K562 (cell line): ENCODE measurements around the gene LBHD1. TPM values are rescaled to one million over a fixed set of nuclear protein-coding genes. Genes with fewer than 3 reads are reported as not detected.

ENCODE experiments used
- ATF7 ChIP-seq: fragments of 450-650 bp; IDR thresholded peaks from 2 replicates; pipeline ENCODE4 v1.7.1; 2014; ENCODE audit warnings: mild to moderate bottlenecking, moderate library complexity
- CHD4 ChIP-seq: fragments of 200-600 bp; sonication (generic); IDR thresholded peaks from 3 replicates; pipeline ENCODE4 v1.6.1; 2012; ENCODE audit warnings: low read depth, mild to moderate bottlenecking, mixed read lengths, low read length, inconsistent platforms; ENCODE audit not compliant: insufficient read depth, insufficient replicate concordance, poor library complexity, severe bottlenecking
- DNMT1 ChIP-seq: fragments of 450-650 bp; IDR thresholded peaks from 2 replicates; pipeline ENCODE4 v1.6.1; 2016; ENCODE audit warnings: antibody characterized with exemption, mild to moderate bottlenecking
- ETV5 ChIP-seq: sonication (generic); formaldehyde crosslinking; IDR thresholded peaks from 2 replicates; pipeline ENCODE4 v1.4.0; 2020; ENCODE audit warnings: low read depth, mild to moderate bottlenecking, missing genetic modification reagents
- HDAC2 ChIP-seq: fragments of 450-650 bp; IDR thresholded peaks from 2 replicates; pipeline ENCODE4 v1.6.1; 2016; ENCODE audit warnings: mild to moderate bottlenecking
- HIVEP1 ChIP-seq: fragments of 250-450 bp; sonication (Bioruptor Pico); IDR thresholded peaks from 2 replicates; pipeline ENCODE4 v1.4.0; 2020; ENCODE audit warnings: mild to moderate bottlenecking
- IFI16 ChIP-seq: fragments of 250-450 bp; sonication (Bioruptor Pico); IDR thresholded peaks from 2 replicates; pipeline ENCODE4 v2.1.2; 2022; ENCODE audit warnings: mild to moderate bottlenecking, inconsistent platforms
- MITF ChIP-seq: IDR thresholded peaks from 2 replicates; pipeline ENCODE4 v1.6.1; 2014; ENCODE audit warnings: antibody characterized with exemption
- MTF1 ChIP-seq: fragments of 250-450 bp; sonication (Bioruptor Pico); IDR thresholded peaks from 2 replicates; pipeline ENCODE4 v1.9.0; 2021; ENCODE audit warnings: moderate library complexity, mild to moderate bottlenecking, inconsistent platforms, borderline replicate concordance
- NCOA6 ChIP-seq: fragments of 450-650 bp; IDR thresholded peaks from 2 replicates; pipeline ENCODE4 v1.6.1; 2017; ENCODE audit warnings: mild to moderate bottlenecking
- NFIX ChIP-seq: fragments of 250-450 bp; sonication (Bioruptor Pico); IDR thresholded peaks from 2 replicates; pipeline ENCODE4 v1.4.0; 2020; ENCODE audit warnings: low read depth, mild to moderate bottlenecking, moderate library complexity
- NR2F6 ChIP-seq: fragments of 450-650 bp; formaldehyde crosslinking; IDR thresholded peaks from 2 replicates; pipeline ENCODE4 v1.4.0; 2020; ENCODE audit warnings: mild to moderate bottlenecking
- RBM39 ChIP-seq: fragments of 200-400 bp; formaldehyde crosslinking; optimal IDR thresholded peaks from 2 replicates; pipeline ENCODE3; 2018; ENCODE audit warnings: low read depth, low read length
- RREB1 ChIP-seq: fragments of 250-450 bp; sonication (Bioruptor Pico); IDR thresholded peaks from 2 replicates; pipeline ENCODE4 v1.4.0; 2020
- SMARCB1 ChIP-seq: IDR thresholded peaks from 2 replicates; pipeline ENCODE4 v1.6.1; 2011; ENCODE audit warnings: improper control_type of control experiment, low read depth; ENCODE audit not compliant: insufficient read length
- TAF7 ChIP-seq: fragments of 450-650 bp; IDR thresholded peaks from 2 replicates; pipeline ENCODE4 v1.6.1; 2016; ENCODE audit warnings: missing genetic modification characterization, missing compliant biosample characterization
- TEAD1 ChIP-seq, 2 experiments: fragments of 450-650 bp in 1 of 2; sonication (generic) in 1 of 2; formaldehyde crosslinking; IDR thresholded peaks; 2 replicates each; pipeline versions ENCODE4 v1.4.0 to v1.8.0; 2020 to 2022; ENCODE audit warnings: mild to moderate bottlenecking in 2 of 2, missing genetic modification reagents in 1 of 2
- ZBTB34 ChIP-seq: fragments of 250-450 bp; sonication (Bioruptor Pico); IDR thresholded peaks from 2 replicates; pipeline ENCODE4 v1.8.0; 2021; ENCODE audit warnings: mild to moderate bottlenecking, moderate library complexity
- ZNF3 ChIP-seq: fragments of 250-450 bp; sonication (Bioruptor Pico); IDR thresholded peaks from 2 replicates; pipeline ENCODE4 v1.5.0; 2021; ENCODE audit warnings: mild to moderate bottlenecking, moderate library complexity
- ZNF77 ChIP-seq: fragments of 250-450 bp; sonication (Bioruptor Pico); IDR thresholded peaks from 2 replicates; pipeline ENCODE4 v1.5.0; 2020
- polyA plus RNA-seq, 8 experiments: library from polyadenylated mRNA; depleted of rRNA in 4 of 8; stranded (reverse) in 5 of 8; unstranded in 3 of 8; fragments of >200 nt; fragmentation: Nextera tagmentation in 2 of 8; fragmentation: Illumina TruSeq in 1 of 8; extraction: Ambion mirVana in 2 of 8; extraction: Trizol in 1 of 8; gene quantifications; 2 replicates each; pipeline versions ENCODE4 v1.2.1 to v1.2.3, GENCODE V29; 2011 to 2014; ENCODE audit warnings: inconsistent platforms in 1 of 8, missing spikeins in 1 of 8
- total RNA-seq, 7 experiments: library from RNA; depleted of rRNA in 6 of 7; stranded (reverse); fragments of >200 nt in 6 of 7; fragmentation: Illumina TruSeq in 2 of 7; extraction: Trizol in 2 of 7; gene quantifications; 2 replicates each; pipeline versions ENCODE4 v1.2.1 to v1.2.3, GENCODE V29; 2011 to 2021; ENCODE audit warnings: low replicate concordance in 1 of 7

LBHD1 gene
- total and polyA plus RNA-seq, 9 of the 15 experiments (the other 6 are each of a cell fraction or from before 2014, with no cell fraction given): 2.6 to 28.0 (median 12.5) TPM

- TF ChIP-seq ZNF3 (CRISPR knock-in tag): peak; percentile 73
- TF ChIP-seq CHD4: no peak
- TF ChIP-seq MTF1 (CRISPR knock-in tag): no peak
- no peak for TF ChIP-seq NFIX
- no peak; the same call in 1 of the 2 replicates for TF ChIP-seq ATF7
- 0 out of 2 replicates have a peak, but pooled peaks have one; percentile 41 for TF ChIP-seq NCOA6
- no peak for TF ChIP-seq HIVEP1
- peak; percentile 68 for TF ChIP-seq ETV5 (CRISPR knock-in tag)
- no peak for TF ChIP-seq ZBTB34 (CRISPR knock-in tag)
- TF ChIP-seq IFI16 (CRISPR knock-in tag): no peak
- no peak for TF ChIP-seq RBM39
- no peak for TF ChIP-seq DNMT1
- peak in 1 of 2 experiments; percentile 70; a peak in 2 of 4 replicates for TF ChIP-seq TEAD1 (CRISPR knock-in tag; IDR thresholded peaks at IDR 0.05)
- TF ChIP-seq HDAC2: no peak
- peak; percentile 80 for TF ChIP-seq NR2F6 (CRISPR knock-in tag)
- TF ChIP-seq TAF7: peak; percentile 76
- no peak for TF ChIP-seq SMARCB1
- peak; percentile 94 for TF ChIP-seq ZNF77 (CRISPR knock-in tag)
- TF ChIP-seq MITF: no peak
- no peak for TF ChIP-seq RREB1 (CRISPR knock-in tag)
Observed at GRCh38 chr11:62665075-62665598, 6.9 kb downstream of the LBHD1 start, which contains the start of the genes C11orf98 and CSKMT (continued).
